Heart left ventricle (tissue), 16 donors: Measurements from ENCODE around the gene CREBBP. TPM values are rescaled to one million over a fixed set of nuclear protein-coding genes. Genes with fewer than 3 reads are reported as not detected.

Experiments used
- ATAC-seq, 4 donors: fragments of 200-7000 bp; cut with Tn5 transposase; one replicate each; pipeline ENCODE4 v1.9.1; 2020 to 2022; ENCODE audit warnings: moderate library complexity in 4 of 4, mild to moderate bottlenecking in 3 of 4, moderate number of reproducible peaks in 1 of 4
- DNase-seq, 5 donors: peaks; one replicate each; pipeline ENCODE4 v3.0.0-alpha.2; 2020
- H3K27ac ChIP-seq, 12 donors: fragments of 200-600 bp; sonication (generic) in 4 of 12; one replicate each; pipeline versions ENCODE4 v1.5.0 to v1.8.0; 2016 to 2022; ENCODE audit warnings: mild to moderate bottlenecking in 2 of 12
- H3K27me3 ChIP-seq, 9 donors: fragments of 200-600 bp; sonication (generic) in 2 of 9; one replicate each; pipeline versions ENCODE4 v1.5.1 to v1.8.0; 2016 to 2022; ENCODE audit warnings: mild to moderate bottlenecking in 3 of 9
- H3K36me3 ChIP-seq, 9 donors: fragments of 200-600 bp; sonication (generic) in 2 of 9; one replicate each; pipeline versions ENCODE4 v1.5.0 to v1.8.0; 2018 to 2022; ENCODE audit warnings: mild to moderate bottlenecking in 2 of 9
- H3K4me1 ChIP-seq, 12 donors: fragments of 200-600 bp; sonication (generic) in 4 of 12; one replicate each; pipeline versions ENCODE4 v1.5.0 to v1.8.0; 2016 to 2022; ENCODE audit warnings: mild to moderate bottlenecking in 3 of 12
- H3K4me3 ChIP-seq, 12 donors: fragments of 200-600 bp; sonication (generic) in 4 of 12; one replicate each; pipeline versions ENCODE4 v1.5.0 to v1.8.0; 2017 to 2022; ENCODE audit warnings: mild to moderate bottlenecking in 9 of 12, moderate library complexity in 4 of 12
- H3K9me3 ChIP-seq, 12 donors: fragments of 200-600 bp; sonication (generic) in 4 of 12; one replicate each; pipeline versions ENCODE4 v1.5.0 to v1.8.0; 2016 to 2022; ENCODE audit warnings: mild to moderate bottlenecking in 1 of 12
- POLR2A ChIP-seq, 2 donors: fragments of 450-650 bp; IDR thresholded peaks; one replicate each; pipeline ENCODE4 v1.6.1; 2017; ENCODE audit warnings: antibody characterized with exemption in 2 of 2, mild to moderate bottlenecking in 2 of 2, moderate library complexity in 2 of 2
- WGBS, 4 donors: extraction: QIAGEN DNeasy Blood & Tissue Kit in 2 of 4; methylation state at CpG; one replicate each; pipeline versions ENCODE4 v1.1.5 to v1.1.7; 2013 to 2018; 5-methylcytosine and 5-hydroxymethylcytosine counted together
- intact Hi-C, 10 donors: fragments of 100-400 bp; cut with DNase I; formaldehyde crosslinking; loops; one replicate each; pipeline versions ENCODE4 v1.11.1 to v1.14.2; 2022
- polyA plus RNA-seq, 2 donors: library from polyadenylated mRNA; stranded (reverse); fragments of 200-250 nt; gene quantifications; one replicate each; pipeline ENCODE4 v1.2.3, GENCODE V29; 2013
- total RNA-seq, 9 donors: library from RNA; depleted of rRNA in 2 of 9; stranded (reverse); fragments of >200 nt in 2 of 9; fragmentation: NEBNext Ultra II Directional in 3 of 9; extraction: Animal tissue kit (Norgen Biotek cat#: 25700) in 3 of 9; gene quantifications; one replicate each; pipeline versions ENCODE4 v1.1.0 to v1.2.4, GENCODE V29; 2016 to 2023
- TF ChIP-seq, protein P1 (sequence below), 12 donors: fragments of 200-600 bp; sonication (generic) in 4 of 12; IDR thresholded peaks; one replicate each; pipeline versions ENCODE4 v1.5.0 to v1.8.0; 2018 to 2022; ENCODE audit warnings: antibody characterized with exemption in 12 of 12, mild to moderate bottlenecking in 5 of 12
- donor health status: ischemic (EF 13 %, LVEDD 7.1; RV severe dilation, severe dysfunction).
- donor health status: healthy with polysubstance abuse.
- donor health status: DM: no; HTN: yes; CAD: no.
- donor health status: DM: no; HTN: no; CAD: no.
- donor health status: ischemic (EF 25% LVEDD 6.9; RV normal size, moderate dysfunction).
- donor health status: ischemic (EF 25% LVEDD 5.7; RV mildly dilated, moderate dysfunction).
- donor health status: healthy.
- donor health status: DM: yes; HTN: yes; CAD: no.
- donor health status: ischemic (EF 35%, LVEDD 5.7; RV mildly dilated, moderate dysfunction).
- donor health status: nonischemic (EF 11% LVEDD 7.7; RV severe dilation, severe dysfunction).
- donor health status: DM: yes; HTN: yes; CAD: no.
- donor health status: PGD.
- donor health status: ischemic (EF 29% LVEDD 5.4; RV normal size, mild dysfunction).
- donor health status: nonischemic (EF 23%, LVEDD 6.1; RV moderate dilation, normal function).

Gene CREBBP
- total and polyA plus RNA-seq, 11 donors = 17.1 to 77.6 (median 39.6) TPM

DNA sequence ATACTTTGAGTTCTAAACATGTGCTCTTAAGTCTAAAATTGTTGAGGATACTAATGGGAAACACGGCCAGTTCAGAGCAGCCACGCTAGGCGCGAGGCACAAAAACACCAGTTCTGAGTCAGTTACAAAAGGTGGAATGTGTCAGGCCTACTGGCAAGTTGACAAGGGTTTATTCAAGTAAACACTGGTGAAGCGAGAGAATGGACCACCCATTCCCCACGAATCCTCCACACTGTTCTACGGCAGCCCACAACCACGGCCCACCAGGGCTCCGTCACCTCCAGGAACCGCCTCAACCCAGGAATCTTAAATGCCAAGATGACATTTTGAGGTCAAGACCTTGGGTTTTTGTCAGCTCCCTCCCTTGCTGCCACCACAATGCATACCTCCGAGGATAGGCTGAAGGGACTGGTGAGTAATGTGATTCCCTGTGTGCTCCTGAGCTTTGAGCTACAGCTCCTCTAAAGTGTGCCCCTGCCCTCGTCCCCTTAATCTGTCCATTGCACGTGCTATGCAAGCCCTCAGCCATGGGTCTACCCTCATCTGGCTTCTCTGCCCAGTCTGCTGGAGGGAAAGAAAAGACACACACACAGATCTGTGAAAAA, 134.7 kb downstream of the CREBBP start:
- Histone ChIP-seq H3K36me3 (peaks cover 0 to 100% (median 98%) of the 10 kb centered on the region in 9 donors), H3K4me3 (no peak overlapping the region), H3K4me1 (no peaks in the 10 kb centered on the region), H3K27me3 (no peaks in the 10 kb centered on the region), H3K9me3 (no peaks in the 10 kb centered on the region), H3K27ac (no peak overlapping the region)
- WGBS, 4 donors = 88 to 90% (median 89%) methylated on average over 13 of the region's 13 CpGs
- DNase-seq (no peak), ATAC-seq (no peak)
- TF ChIP-seq, protein P1, sequence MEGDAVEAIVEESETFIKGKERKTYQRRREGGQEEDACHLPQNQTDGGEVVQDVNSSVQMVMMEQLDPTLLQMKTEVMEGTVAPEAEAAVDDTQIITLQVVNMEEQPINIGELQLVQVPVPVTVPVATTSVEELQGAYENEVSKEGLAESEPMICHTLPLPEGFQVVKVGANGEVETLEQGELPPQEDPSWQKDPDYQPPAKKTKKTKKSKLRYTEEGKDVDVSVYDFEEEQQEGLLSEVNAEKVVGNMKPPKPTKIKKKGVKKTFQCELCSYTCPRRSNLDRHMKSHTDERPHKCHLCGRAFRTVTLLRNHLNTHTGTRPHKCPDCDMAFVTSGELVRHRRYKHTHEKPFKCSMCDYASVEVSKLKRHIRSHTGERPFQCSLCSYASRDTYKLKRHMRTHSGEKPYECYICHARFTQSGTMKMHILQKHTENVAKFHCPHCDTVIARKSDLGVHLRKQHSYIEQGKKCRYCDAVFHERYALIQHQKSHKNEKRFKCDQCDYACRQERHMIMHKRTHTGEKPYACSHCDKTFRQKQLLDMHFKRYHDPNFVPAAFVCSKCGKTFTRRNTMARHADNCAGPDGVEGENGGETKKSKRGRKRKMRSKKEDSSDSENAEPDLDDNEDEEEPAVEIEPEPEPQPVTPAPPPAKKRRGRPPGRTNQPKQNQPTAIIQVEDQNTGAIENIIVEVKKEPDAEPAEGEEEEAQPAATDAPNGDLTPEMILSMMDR (IDR thresholded peaks at IDR 0.05) = no peak
- TF ChIP-seq POLR2A (IDR thresholded peaks at IDR 0.05) = no peak
- intact Hi-C loops = no loop called here

DNA sequence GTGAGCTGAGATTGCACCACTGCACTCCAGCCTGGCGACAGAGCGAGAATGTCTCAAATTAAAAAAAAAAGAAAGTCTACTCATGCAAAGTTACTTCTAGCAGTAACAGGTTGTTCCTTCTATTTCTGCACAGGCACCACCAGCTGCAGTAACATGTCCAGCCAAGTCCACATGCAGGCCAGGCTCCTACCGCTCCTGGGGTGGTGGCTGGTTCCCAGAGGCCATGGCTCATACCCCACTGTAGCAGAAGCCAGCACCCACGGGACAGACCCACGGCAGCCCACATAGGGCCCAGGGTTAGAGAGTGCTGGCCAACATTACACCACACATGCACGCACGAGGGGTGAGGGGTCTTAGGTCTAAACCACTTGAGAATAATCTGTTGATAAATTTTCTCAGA, 136.5 kb downstream of the CREBBP start:
- H3K4me1 ChIP-seq = no peaks in the 10 kb centered on the region
- DNase-seq = no peak
- H3K27ac ChIP-seq = no peak overlapping the region
- TF ChIP-seq, protein P1 (IDR thresholded peaks at IDR 0.05) = no peak
- TF ChIP-seq POLR2A (IDR thresholded peaks at IDR 0.05) = no peak
- H3K36me3 ChIP-seq = peaks cover 0 to 100% (median 98%) of the 10 kb centered on the region in 9 donors
- intact Hi-C loops = no loop called here
- WGBS, 4 donors = 89 to 91% (median 90%) methylated on average over 7 of the region's 7 CpGs
- no peak for ATAC-seq
- no peaks in the 10 kb centered on the region for H3K9me3 ChIP-seq
- no peaks in the 10 kb centered on the region for H3K27me3 ChIP-seq
- H3K4me3 ChIP-seq = no peak overlapping the region

DNA sequence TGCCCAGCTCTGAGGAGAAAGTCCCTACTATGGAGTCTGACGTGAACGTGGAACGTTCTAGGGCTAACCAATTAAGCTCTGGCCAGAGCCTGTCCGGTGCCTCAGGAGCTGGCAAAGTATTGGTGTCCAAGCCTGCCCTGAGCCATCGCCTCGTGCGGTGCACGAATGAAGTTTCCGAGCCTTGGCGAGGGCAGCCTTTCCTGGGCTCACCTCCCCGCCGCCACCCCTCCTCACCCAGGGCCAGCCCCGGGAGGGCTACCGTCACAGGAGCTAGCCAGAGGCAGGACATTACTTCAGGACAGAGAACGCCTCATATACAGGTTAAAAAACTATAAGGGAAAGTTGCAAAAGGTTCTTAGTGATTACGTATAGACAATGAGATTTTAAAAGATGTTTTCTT, 139.6 kb downstream of the CREBBP start:
- Histone ChIP-seq H3K4me1 (no peaks in the 10 kb centered on the region), H3K9me3 (no peaks in the 10 kb centered on the region), H3K27me3 (no peaks in the 10 kb centered on the region), H3K27ac (no peak overlapping the region), H3K36me3 (peaks cover 0 to 100% (median 100%) of the 10 kb centered on the region in 9 donors), H3K4me3 (no peak overlapping the region)
- intact Hi-C loops = no loop called here
- ATAC-seq = no peak
- 88 to 96% (median 93%) methylated on average over 16 of the region's 16 CpGs for WGBS, 4 donors
- no peak for TF ChIP-seq POLR2A (IDR thresholded peaks at IDR 0.05)
- no peak for DNase-seq

DNA sequence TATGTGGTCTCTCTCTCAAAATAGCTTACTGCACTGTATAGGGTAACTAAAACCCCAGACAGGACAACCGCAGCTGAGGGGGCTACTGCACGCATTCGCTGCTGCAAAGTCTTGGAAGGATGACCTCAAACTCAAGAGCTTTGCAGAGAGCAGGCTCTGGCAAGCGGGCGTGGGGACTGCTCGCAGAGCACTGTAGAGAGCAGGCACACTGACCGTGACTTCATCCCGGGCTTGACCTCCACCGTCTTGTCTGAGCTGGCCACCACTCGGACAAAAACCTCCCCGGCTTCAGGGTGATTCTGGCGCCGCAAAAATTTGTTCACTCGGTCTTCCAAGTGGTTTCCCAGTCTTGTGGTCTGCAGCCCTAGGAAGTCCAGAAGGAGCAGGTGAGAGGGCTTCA, 140.3 kb downstream of the CREBBP start:
- 94 to 95% (median 94%) methylated on average over 11 to 14 of the region's 14 CpGs for WGBS, 4 donors
- Histone ChIP-seq H3K27me3 (no peaks in the 10 kb centered on the region), H3K4me1 (no peaks in the 10 kb centered on the region), H3K36me3 (peaks cover under 1 to 100% (median 100%) of the 10 kb centered on the region in 9 donors), H3K27ac (no peak overlapping the region), H3K9me3 (no peaks in the 10 kb centered on the region), H3K4me3 (no peak overlapping the region)
- intact Hi-C loops = no loop called here
- ATAC-seq = no peak
- TF ChIP-seq POLR2A (IDR thresholded peaks at IDR 0.05) = no peak
- TF ChIP-seq, protein P1 (IDR thresholded peaks at IDR 0.05) = no peak
- no peak for DNase-seq

DNA sequence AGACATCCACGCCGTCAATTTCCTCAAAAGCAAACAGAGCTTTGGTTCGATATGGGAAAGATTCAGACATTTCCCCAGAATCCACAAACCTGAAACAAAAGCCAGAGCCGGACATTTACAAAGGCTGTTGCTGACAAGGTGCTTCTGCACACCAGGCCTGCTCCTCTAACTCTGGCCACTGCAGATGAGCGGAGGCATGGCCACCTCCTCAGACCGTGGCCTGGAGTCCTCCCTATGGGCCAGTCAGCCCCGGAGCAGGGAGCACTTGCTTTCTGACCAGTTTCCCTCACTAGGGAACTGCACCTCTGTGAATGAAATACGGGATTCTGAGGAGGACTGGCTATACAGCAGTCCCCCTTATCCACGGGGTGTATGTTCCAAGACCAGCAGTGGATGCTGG, 140.9 kb downstream of the CREBBP start:
- ATAC-seq (no peak), DNase-seq (no peak)
- WGBS, 4 donors = 88 to 94% (median 92%) methylated on average over 7 to 9 of the region's 9 CpGs
- TF ChIP-seq POLR2A (IDR thresholded peaks at IDR 0.05) = no peak
- TF ChIP-seq, protein P1 (IDR thresholded peaks at IDR 0.05) = no peak
- Histone ChIP-seq H3K27ac (no peak overlapping the region), H3K27me3 (no peaks in the 10 kb centered on the region), H3K36me3 (peaks cover 2 to 100% (median 100%) of the 10 kb centered on the region in 9 donors), H3K9me3 (no peaks in the 10 kb centered on the region), H3K4me1 (no peaks in the 10 kb centered on the region), H3K4me3 (no peak overlapping the region)
- intact Hi-C loops = no loop called here
